Keratinocyte (primary cell): ENCODE measurements around the gene C1orf174. TPM values are rescaled to one million over a fixed set of nuclear protein-coding genes. Genes with fewer than 3 reads are reported as not detected.

Experiments
- DNase-seq: peaks from one replicate; pipeline ENCODE4 v3.0.0-alpha.2; 2011; ENCODE audit warnings: low read depth, missing footprints, low spot score
- FAIRE-seq: peaks from 2 replicates; lab custom pipeline; 2011; peaks lifted over from hg19 to GRCh38; lab: Jason Lieb, UNC
- H2AFZ ChIP-seq: 2 replicates; pipeline ENCODE4 v1.6.0; 2012; ENCODE audit warnings: low read length, control low read depth, inconsistent platforms; ENCODE audit not compliant: control insufficient read depth
- H3K27ac ChIP-seq: 2 replicates; pipeline ENCODE4 v1.5.1; 2011; ENCODE audit warnings: low read length; ENCODE audit not compliant: control insufficient read depth, insufficient read depth
- H3K27me3 ChIP-seq: 3 replicates; pipeline ENCODE4 v1.6.0; 2011; ENCODE audit warnings: low read length; ENCODE audit not compliant: control insufficient read depth, insufficient read depth; ENCODE audit errors: extremely low read depth
- H3K36me3 ChIP-seq, 2 experiments: 2 replicates in 1 of 2; 3 replicates in 1 of 2; pipeline ENCODE4 v1.5.1; 2011; ENCODE audit warnings: low read length in 2 of 2, mild to moderate bottlenecking in 1 of 2; ENCODE audit not compliant: control insufficient read depth in 2 of 2, insufficient read depth in 2 of 2; ENCODE audit errors: extremely low read depth in 1 of 2
- H3K4me1 ChIP-seq: 3 replicates; pipeline ENCODE4 v1.5.1; 2011; ENCODE audit warnings: low read length; ENCODE audit not compliant: control insufficient read depth, insufficient read depth; ENCODE audit errors: extremely low read depth
- H3K4me2 ChIP-seq: 3 replicates; pipeline ENCODE4 v1.6.0; 2011; ENCODE audit warnings: low read depth, low read length; ENCODE audit not compliant: control insufficient read depth, insufficient read depth; ENCODE audit errors: extremely low read depth
- H3K4me3 ChIP-seq, 3 experiments: fragments of 200-600 bp in 1 of 3; sonication (generic) in 1 of 3; 2 replicates in 2 of 3; 3 replicates in 1 of 3; pipeline ENCODE4 v1.5.1; 2011 to 2016; ENCODE audit warnings: low read length in 3 of 3, mild to moderate bottlenecking in 3 of 3, control low read depth in 2 of 3, inconsistent platforms in 1 of 3, low read depth in 1 of 3, mixed read lengths in 1 of 3, mixed run types in 1 of 3, moderate library complexity in 1 of 3; ENCODE audit not compliant: control insufficient read depth in 2 of 3, insufficient read depth in 2 of 3; ENCODE audit errors: extremely low read depth in 1 of 3
- H3K79me2 ChIP-seq: 2 replicates; pipeline ENCODE4 v1.6.0; 2012; ENCODE audit warnings: low read length; ENCODE audit not compliant: control insufficient read depth, insufficient read depth
- H3K9ac ChIP-seq: 3 replicates; pipeline ENCODE4 v1.6.0; 2011; ENCODE audit warnings: low read length; ENCODE audit not compliant: control insufficient read depth, insufficient read depth; ENCODE audit errors: extremely low read depth
- H3K9me1 ChIP-seq: 3 replicates; pipeline ENCODE4 v1.6.0; 2011; ENCODE audit warnings: low read length; ENCODE audit not compliant: control insufficient read depth, insufficient read depth; ENCODE audit errors: extremely low read depth
- H3K9me3 ChIP-seq: 2 replicates; pipeline ENCODE4 v1.5.1; 2012; ENCODE audit warnings: low read depth, low read length; ENCODE audit not compliant: control insufficient read depth
- H4K20me1 ChIP-seq: 3 replicates; pipeline ENCODE4 v1.6.0; 2011; ENCODE audit warnings: low read length; ENCODE audit not compliant: control insufficient read depth, insufficient read depth; ENCODE audit errors: extremely low read depth
- EZH2 ChIP-seq: IDR thresholded peaks from one replicate; pipeline ENCODE4 v1.6.1; 2012; ENCODE audit warnings: inconsistent platforms, mild to moderate bottlenecking, low read length, moderate library complexity
- dilution Hi-C: fragments of 300-500 bp; cut with MboI; formaldehyde crosslinking; loops from one replicate; pipeline ENCODE4 v1.7.0; 2020; ENCODE audit warnings: low sequenced_read_pairs; ENCODE audit not compliant: extremely low pct_ligation_motif_present
- polyA plus RNA-seq, 5 experiments: library from polyadenylated mRNA; depleted of rRNA in 3 of 5; stranded (reverse) in 3 of 5; stranded (forward) in 1 of 5; unstranded in 1 of 5; fragments of >200 nt; gene quantifications; 1 replicate in 1 of 5; 2 replicates in 3 of 5; 3 replicates in 1 of 5; pipeline versions ENCODE4 v1.2.1 to v1.2.3, GENCODE V29; 2011 to 2012; ENCODE audit warnings: missing spikeins in 2 of 5, low read depth in 1 of 5, low replicate concordance in 1 of 5
- TF ChIP-seq, protein P1 (sequence below), 3 experiments: IDR thresholded peaks in 1 of 3; conservative IDR thresholded peaks in 1 of 3; optimal IDR thresholded peaks in 1 of 3; 2 replicates in 2 of 3; 3 replicates in 1 of 3; pipeline versions ENCODE3 to v1.5.1; 2011; ENCODE audit warnings: low read length in 3 of 3, mild to moderate bottlenecking in 3 of 3, moderate library complexity in 2 of 3, control low read depth in 1 of 3, inconsistent platforms in 1 of 3; ENCODE audit not compliant: insufficient read depth in 2 of 3; ENCODE audit errors: extremely low read depth in 1 of 3

The C1orf174 gene
- polyA plus RNA-seq, 1 donor (not counting 4 experiments of a cell fraction or from before 2014, with no cell fraction given), result 26.8 TPM

DNA sequence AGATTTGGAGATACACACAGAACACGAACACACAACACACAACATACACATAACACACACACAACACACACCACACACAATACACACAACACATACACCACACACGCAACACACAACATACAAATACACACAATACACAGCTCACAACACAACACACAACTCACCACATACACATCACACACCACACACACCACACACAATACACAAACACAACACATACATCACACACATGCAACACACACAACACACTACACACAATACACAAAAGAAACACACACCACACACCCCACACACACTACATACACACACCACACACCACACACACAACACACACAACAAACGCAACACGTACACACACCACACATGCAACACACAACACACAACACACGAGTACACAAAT lies 29.1 kb upstream of the C1orf174 start:
- Histone ChIP-seq H4K20me1 (no peaks in the 10 kb centered on the region), H3K27ac (no peak overlapping the region), H3K4me2 (no peak overlapping the region), H3K79me2 (no peaks in the 10 kb centered on the region), H3K9me1 (no peaks in the 10 kb centered on the region), H3K4me3 (no peak overlapping the region), H3K9me3 (peaks cover 6% of the 10 kb centered on the region), H3K4me1 (no peaks in the 10 kb centered on the region), H3K9ac (no peak overlapping the region), H3K27me3 (no peaks in the 10 kb centered on the region), H3K36me3 (no peaks in the 10 kb centered on the region), H2AFZ (no peak overlapping the region)
- DNase-seq, result no peak
- dilution Hi-C loops, result no loop called here
- TF ChIP-seq, protein P1, sequence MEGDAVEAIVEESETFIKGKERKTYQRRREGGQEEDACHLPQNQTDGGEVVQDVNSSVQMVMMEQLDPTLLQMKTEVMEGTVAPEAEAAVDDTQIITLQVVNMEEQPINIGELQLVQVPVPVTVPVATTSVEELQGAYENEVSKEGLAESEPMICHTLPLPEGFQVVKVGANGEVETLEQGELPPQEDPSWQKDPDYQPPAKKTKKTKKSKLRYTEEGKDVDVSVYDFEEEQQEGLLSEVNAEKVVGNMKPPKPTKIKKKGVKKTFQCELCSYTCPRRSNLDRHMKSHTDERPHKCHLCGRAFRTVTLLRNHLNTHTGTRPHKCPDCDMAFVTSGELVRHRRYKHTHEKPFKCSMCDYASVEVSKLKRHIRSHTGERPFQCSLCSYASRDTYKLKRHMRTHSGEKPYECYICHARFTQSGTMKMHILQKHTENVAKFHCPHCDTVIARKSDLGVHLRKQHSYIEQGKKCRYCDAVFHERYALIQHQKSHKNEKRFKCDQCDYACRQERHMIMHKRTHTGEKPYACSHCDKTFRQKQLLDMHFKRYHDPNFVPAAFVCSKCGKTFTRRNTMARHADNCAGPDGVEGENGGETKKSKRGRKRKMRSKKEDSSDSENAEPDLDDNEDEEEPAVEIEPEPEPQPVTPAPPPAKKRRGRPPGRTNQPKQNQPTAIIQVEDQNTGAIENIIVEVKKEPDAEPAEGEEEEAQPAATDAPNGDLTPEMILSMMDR (optimal IDR thresholded peaks at IDR 0.05 in 1 of 3, IDR thresholded peaks at IDR 0.05 in 1 of 3, conservative IDR thresholded peaks at IDR 0.05 in 1 of 3; ENCODE audit: extremely low read depth in 1 of 3, insufficient read depth in 2 of 3, low read length in 3 of 3), result no peak
- TF ChIP-seq EZH2, result no peak
- FAIRE-seq, result no peak

DNA sequence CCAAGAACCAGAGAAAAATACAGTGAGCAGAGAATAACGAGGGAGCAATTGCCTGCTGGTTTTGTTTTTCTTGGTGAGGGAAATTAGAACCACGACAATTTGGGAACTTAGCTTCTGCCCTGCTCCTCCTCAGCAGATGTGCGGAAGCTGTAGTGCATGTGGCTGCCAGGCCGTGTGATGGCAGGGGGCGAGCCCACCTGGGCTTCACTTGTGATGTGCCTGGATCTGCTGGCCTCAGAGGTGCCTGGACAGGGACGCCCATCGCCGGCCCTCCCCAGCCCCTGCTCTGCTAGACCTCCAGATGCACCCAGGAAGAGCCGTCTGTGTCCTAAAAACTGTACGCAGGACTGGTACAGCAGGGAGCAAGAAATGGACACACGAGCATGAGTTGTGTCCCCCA lies 28.5 kb upstream of the C1orf174 start:
- H3K36me3 ChIP-seq, result no peaks in the 10 kb centered on the region
- no peak for DNase-seq
- no peaks in the 10 kb centered on the region for H3K9me1 ChIP-seq
- no peak overlapping the region for H3K27ac ChIP-seq
- no peaks in the 10 kb centered on the region for H3K27me3 ChIP-seq
- H2AFZ ChIP-seq, result no peak overlapping the region
- TF ChIP-seq, protein P1 (optimal IDR thresholded peaks at IDR 0.05 in 1 of 3, IDR thresholded peaks at IDR 0.05 in 1 of 3, conservative IDR thresholded peaks at IDR 0.05 in 1 of 3; ENCODE audit: extremely low read depth in 1 of 3, insufficient read depth in 2 of 3, low read length in 3 of 3), result no peak
- no peak for TF ChIP-seq EZH2
- no peaks in the 10 kb centered on the region for H3K4me1 ChIP-seq
- H3K9ac ChIP-seq, result no peak overlapping the region
- H3K9me3 ChIP-seq, result peaks cover 6% of the 10 kb centered on the region
- no peak overlapping the region for H3K4me2 ChIP-seq
- no peak for FAIRE-seq
- H4K20me1 ChIP-seq, result no peaks in the 10 kb centered on the region
- dilution Hi-C loops, result no loop called here
- no peak overlapping the region for H3K4me3 ChIP-seq
- no peaks in the 10 kb centered on the region for H3K79me2 ChIP-seq
